Mesendoderm (in vitro differentiated cells): ENCODE results near the gene KLK8.

Experiments
- DNase-seq: peaks from one replicate; pipeline ENCODE4 v3.0.0; 2013
- H2AK5ac ChIP-seq: 2 replicates; pipeline ENCODE4 v1.6.1; 2013; ENCODE audit warnings: low read length, inconsistent platforms
- H2BK120ac ChIP-seq: 2 replicates; pipeline ENCODE4 v1.6.1; 2013; ENCODE audit warnings: low read depth, mild to moderate bottlenecking, low read length, moderate library complexity, mixed read lengths
- H2BK15ac ChIP-seq: replicated peaks from 2 replicates; pipeline ENCODE4 v1.6.1; 2013; ENCODE audit warnings: low read depth, mild to moderate bottlenecking, moderate library complexity
- H2BK5ac ChIP-seq: 2 replicates; pipeline ENCODE4 v1.6.1; 2013; ENCODE audit warnings: low read length, inconsistent platforms
- H3K18ac ChIP-seq: 2 replicates; pipeline ENCODE4 v1.6.1; 2013; ENCODE audit warnings: mild to moderate bottlenecking, low read length, mixed read lengths
- H3K23ac ChIP-seq: one replicate; pipeline ENCODE4 v1.6.1; 2013; ENCODE audit warnings: low read length
- H3K27ac ChIP-seq: 2 replicates; pipeline ENCODE4 v1.5.1; 2013; ENCODE audit warnings: low read depth, mild to moderate bottlenecking, inconsistent platforms, low read length, moderate library complexity
- H3K27me3 ChIP-seq: 2 replicates; pipeline ENCODE4 v1.6.1; 2013; ENCODE audit warnings: low read length, control low read depth, mild to moderate bottlenecking, inconsistent platforms; ENCODE audit not compliant: insufficient read depth, poor library complexity
- H3K36me3 ChIP-seq: 2 replicates; pipeline ENCODE4 v1.6.1; 2013; ENCODE audit warnings: low read length, inconsistent platforms; ENCODE audit not compliant: control insufficient read depth, insufficient read depth
- H3K4ac ChIP-seq: one replicate; pipeline ENCODE4 v1.6.1; 2013; ENCODE audit warnings: low read depth, mild to moderate bottlenecking, low read length, moderate library complexity
- H3K4me1 ChIP-seq: 2 replicates; pipeline ENCODE4 v1.6.1; 2013; ENCODE audit warnings: low read depth, low read length, inconsistent platforms; ENCODE audit not compliant: control insufficient read depth
- H3K4me2 ChIP-seq: 2 replicates; pipeline ENCODE4 v1.6.1; 2013; ENCODE audit warnings: low read length
- H3K4me3 ChIP-seq: 2 replicates; pipeline ENCODE4 v1.5.1; 2013; ENCODE audit warnings: mild to moderate bottlenecking, low read length
- H3K56ac ChIP-seq: one replicate; pipeline ENCODE4 v1.6.1; 2013; ENCODE audit warnings: low read length
- H3K79me1 ChIP-seq: 2 replicates; pipeline ENCODE4 v1.6.1; 2013; ENCODE audit warnings: low read length, inconsistent platforms
- H3K79me2 ChIP-seq: 2 replicates; pipeline ENCODE4 v1.6.1; 2013; ENCODE audit warnings: mild to moderate bottlenecking, low read length; ENCODE audit not compliant: control insufficient read depth, insufficient read depth
- H3K9ac ChIP-seq: 2 replicates; pipeline ENCODE4 v1.6.1; 2013; ENCODE audit warnings: low read length, inconsistent platforms
- H4K5ac ChIP-seq: one replicate; pipeline ENCODE4 v1.6.1; 2013; ENCODE audit warnings: low read length
- H4K8ac ChIP-seq: one replicate; pipeline ENCODE4 v1.6.1; 2013; ENCODE audit warnings: low read depth, mild to moderate bottlenecking, control low read depth, low read length, moderate library complexity
- WGBS: extraction: QIAGEN DNeasy Blood & Tissue Kit; methylation state at CpG from one replicate; pipeline ENCODE4 v1.1.7; 2013; ENCODE audit warnings: low lambda C conversion rate, missing lambda C conversion rate; ENCODE audit not compliant: insufficient coverage; ENCODE audit errors: extremely low coverage; 5-methylcytosine and 5-hydroxymethylcytosine counted together

KLK8 gene

DNA sequence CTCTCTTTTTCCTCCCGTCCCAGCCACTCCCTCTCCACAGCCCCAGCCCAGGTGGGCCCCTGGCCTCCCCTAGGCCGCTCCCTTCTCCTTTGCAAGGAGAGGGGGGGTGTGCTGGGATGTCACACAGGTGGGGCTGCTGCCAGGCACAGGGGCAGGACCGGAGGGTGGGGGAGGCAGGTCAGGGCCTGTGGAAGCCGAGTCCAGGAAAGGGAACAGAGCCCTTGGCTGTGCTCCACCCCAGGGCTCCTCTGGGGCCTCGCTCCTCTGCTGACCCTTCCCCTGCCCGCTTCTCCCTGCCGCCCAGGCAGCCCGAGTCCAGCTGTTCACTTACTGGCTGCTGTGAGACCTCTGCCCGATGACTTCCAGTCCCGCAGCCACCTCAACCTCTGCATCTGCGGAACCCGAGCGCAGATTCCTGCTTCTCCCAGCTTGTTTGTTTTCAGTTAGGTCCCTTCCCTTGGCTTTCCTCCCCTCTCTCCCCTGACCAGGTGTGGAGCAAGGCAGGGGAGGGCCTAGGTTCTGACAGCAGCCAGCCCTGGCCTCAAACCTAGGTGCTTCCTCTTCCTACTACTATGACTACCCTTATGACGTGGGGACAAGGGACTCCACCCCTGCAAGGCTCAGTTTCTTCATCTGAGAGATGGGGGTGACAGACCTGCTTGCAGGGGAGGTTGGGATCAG lies 25.9 kb upstream of the KLK8 start:
- Histone ChIP-seq H3K9ac (no peak overlapping the region), H3K79me2 (no peaks in the 10 kb centered on the region), H3K4me2 (no peak overlapping the region), H2BK120ac (no peak overlapping the region), H3K36me3 (no peaks in the 10 kb centered on the region), H3K4me1 (no peaks in the 10 kb centered on the region), H3K27me3 (no peaks in the 10 kb centered on the region), H3K27ac (no peak overlapping the region), H3K56ac (no peak overlapping the region), H4K8ac (no peak overlapping the region), H2BK5ac (no peak overlapping the region), H3K4me3 (no peak overlapping the region), H3K18ac (no peak overlapping the region), H3K23ac (no peak overlapping the region), H3K4ac (no peak overlapping the region), H2AK5ac (no peak overlapping the region), H4K5ac (no peak overlapping the region), H3K79me1 (no peaks in the 10 kb centered on the region), H2BK15ac (no peak overlapping the region)
- no peak for DNase-seq
- no CpG with 5 or more reads among the region's 14 CpGs for WGBS

- Histone ChIP-seq H4K5ac (no peak within 1 kb of the TSS), H3K4ac (no peak within 1 kb of the TSS), H3K27ac (no peak within 1 kb of the TSS), H2BK120ac (no peak within 1 kb of the TSS), H3K18ac (no peak within 1 kb of the TSS), H3K4me1 (no peaks in the 10 kb centered on the region), H2BK15ac (no peak within 1 kb of the TSS), H3K27me3 (no peaks in the 10 kb centered on the region), H2BK5ac (no peak within 1 kb of the TSS), H3K4me2 (no peak within 1 kb of the TSS), H3K4me3 (no peak within 1 kb of the TSS), H2AK5ac (no peak within 1 kb of the TSS), H3K23ac (no peak within 1 kb of the TSS), H3K56ac (no peak within 1 kb of the TSS), H3K79me1 (no peaks in the 10 kb centered on the region), H3K36me3 (no peaks in the 10 kb centered on the region), H3K79me2 (no peaks in the 10 kb centered on the region), H3K9ac (no peak within 1 kb of the TSS), H4K8ac (no peak within 1 kb of the TSS)
- WGBS = no CpG with 5 or more reads among the region's 11 CpGs
- DNase-seq = no peak
Measured at GRCh38 chr19:51026554-51026831, 25.1 kb upstream of the KLK8 start, which contains the start of gene KLK11. TSS of gene KLK11 (minus strand) at chr19:51026616. CDS start at chr19:51025631, 985 bp downstream.

- Histone ChIP-seq H3K27ac (no peak overlapping the region), H2BK5ac (no peak overlapping the region), H3K23ac (no peak overlapping the region), H3K27me3 (no peaks in the 10 kb centered on the region), H4K5ac (no peak overlapping the region), H3K79me2 (no peaks in the 10 kb centered on the region), H3K9ac (no peak overlapping the region), H4K8ac (no peak overlapping the region), H2BK15ac (no peak overlapping the region), H3K4ac (no peak overlapping the region), H3K18ac (no peak overlapping the region), H2AK5ac (no peak overlapping the region), H2BK120ac (no peak overlapping the region), H3K36me3 (no peaks in the 10 kb centered on the region), H3K4me1 (no peaks in the 10 kb centered on the region), H3K4me2 (no peak overlapping the region), H3K56ac (no peak overlapping the region), H3K4me3 (no peak overlapping the region), H3K79me1 (no peaks in the 10 kb centered on the region)
- no peak for DNase-seq
- no CpG with 5 or more reads among the region's 18 CpGs for WGBS
Measured at GRCh38 chr19:51025809-51026553, 24.6 kb upstream of the KLK8 start.

- Histone ChIP-seq H3K27me3 (no peaks in the 10 kb centered on the region), H3K79me1 (no peaks in the 10 kb centered on the region), H3K4me1 (no peaks in the 10 kb centered on the region), H3K36me3 (no peaks in the 10 kb centered on the region), H4K5ac (no peak overlapping the region), H3K18ac (no peak overlapping the region), H2BK120ac (no peak overlapping the region), H4K8ac (no peak overlapping the region), H2BK15ac (no peak overlapping the region), H3K4ac (no peak overlapping the region), H3K79me2 (no peaks in the 10 kb centered on the region), H3K4me2 (no peak overlapping the region), H3K9ac (no peak overlapping the region), H3K27ac (no peak overlapping the region), H2BK5ac (no peak overlapping the region), H3K4me3 (no peak overlapping the region), H2AK5ac (no peak overlapping the region), H3K23ac (no peak overlapping the region), H3K56ac (no peak overlapping the region)
- no peak for DNase-seq
- WGBS = no CpG with 5 or more reads among the region's 6 CpGs
Measured at GRCh38 chr19:51025401-51025800, 24.0 kb upstream of the KLK8 start.

DNA sequence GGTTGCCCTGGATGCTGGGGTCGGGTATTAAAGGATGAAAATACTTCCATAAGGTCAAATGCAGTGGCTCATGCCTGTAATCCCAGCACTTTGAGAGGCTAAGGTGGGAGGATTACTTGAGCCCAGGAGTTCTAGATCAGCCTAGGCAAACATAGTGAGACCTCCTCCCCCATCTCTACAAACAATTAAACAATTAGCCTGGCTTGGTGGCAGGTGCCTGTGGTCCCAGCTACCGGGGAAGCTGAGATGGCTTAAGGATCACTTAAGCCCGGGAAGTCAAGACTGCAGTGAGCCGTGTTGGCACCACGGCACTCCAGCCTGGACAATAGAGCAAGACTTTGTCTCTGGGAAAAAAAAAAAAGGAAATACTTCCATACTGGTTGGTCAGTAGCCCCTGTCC lies 23.5 kb upstream of the KLK8 start:
- no peak overlapping the region for H2BK5ac ChIP-seq
- no peak overlapping the region for H4K5ac ChIP-seq
- H3K4ac ChIP-seq = no peak overlapping the region
- H3K23ac ChIP-seq = no peak overlapping the region
- H3K27ac ChIP-seq = no peak overlapping the region
- H2BK120ac ChIP-seq = no peak overlapping the region
- H3K36me3 ChIP-seq = no peaks in the 10 kb centered on the region
- no peak overlapping the region for H3K9ac ChIP-seq
- H3K27me3 ChIP-seq = no peaks in the 10 kb centered on the region
- H3K79me1 ChIP-seq = no peaks in the 10 kb centered on the region
- H3K56ac ChIP-seq = no peak overlapping the region
- H3K18ac ChIP-seq = no peak overlapping the region
- H3K79me2 ChIP-seq = no peaks in the 10 kb centered on the region
- no peak overlapping the region for H4K8ac ChIP-seq
- no peak overlapping the region for H3K4me3 ChIP-seq
- no peak overlapping the region for H2AK5ac ChIP-seq
- H2BK15ac ChIP-seq = no peak overlapping the region
- no peak for DNase-seq
- no peak overlapping the region for H3K4me2 ChIP-seq
- WGBS = no CpG with 5 or more reads among the region's 5 CpGs
- no peaks in the 10 kb centered on the region for H3K4me1 ChIP-seq

GRCh38 chr19:51023946-51024345 lies 22.5 kb upstream of the KLK8 start:
- Histone ChIP-seq H2AK5ac (no peak overlapping the region), H3K56ac (no peak overlapping the region), H3K23ac (no peak overlapping the region), H3K27me3 (no peaks in the 10 kb centered on the region), H3K18ac (no peak overlapping the region), H3K4me1 (no peaks in the 10 kb centered on the region), H3K4me2 (no peak overlapping the region), H3K36me3 (no peaks in the 10 kb centered on the region), H3K4me3 (no peak overlapping the region), H2BK15ac (no peak overlapping the region), H3K9ac (no peak overlapping the region), H4K5ac (no peak overlapping the region), H3K79me1 (no peaks in the 10 kb centered on the region), H2BK120ac (no peak overlapping the region), H4K8ac (no peak overlapping the region), H3K27ac (no peak overlapping the region), H3K79me2 (no peaks in the 10 kb centered on the region), H2BK5ac (no peak overlapping the region), H3K4ac (no peak overlapping the region)
- WGBS = no CpG with 5 or more reads among the region's 11 CpGs
- no peak for DNase-seq
